Thyroid gland (tissue), 4 donors: ENCODE measurements around the gene CEACAM3. TPM values are rescaled to one million over a fixed set of nuclear protein-coding genes. Genes with fewer than 3 reads are reported as not detected.
"Not testable (repeated sequence)": the region's sequence is repeated elsewhere in the genome, so short reads cannot be mapped to it uniquely, and the experiment has no call there.

Source experiments
- DNase-seq, 2 donors: peaks; one replicate each; pipeline ENCODE4 v3.0.0-alpha.2; 2019
- H3K27ac ChIP-seq, 3 donors: fragments of 200-600 bp; sonication (generic); 1 replicate in 2 of 3; 2 replicates in 1 of 3; pipeline ENCODE4 v1.5.1; 2016 to 2019; ENCODE audit warnings: mild to moderate bottlenecking in 1 of 3, moderate library complexity in 1 of 3
- H3K27me3 ChIP-seq: fragments of 200-600 bp; sonication (generic); one replicate; pipeline ENCODE4 v1.5.1; 2019
- H3K36me3 ChIP-seq, 2 donors: fragments of 200-600 bp; sonication (generic); one replicate each; pipeline ENCODE4 v1.5.1; 2016 to 2019
- H3K4me1 ChIP-seq, 2 donors: fragments of 200-600 bp; sonication (generic); one replicate each; pipeline ENCODE4 v1.5.1; 2017 to 2019
- H3K4me3 ChIP-seq, 3 donors: fragments of 200-600 bp; sonication (generic); replicated peaks in 1 of 3; 1 replicate in 2 of 3; 2 replicates in 1 of 3; pipeline ENCODE4 v1.5.1; 2016; ENCODE audit warnings: mild to moderate bottlenecking in 1 of 3
- H3K9me3 ChIP-seq: fragments of 200-600 bp; sonication (generic); one replicate; pipeline ENCODE4 v1.5.1; 2017
- POLR2A ChIP-seq, 2 donors: fragments of 450-650 bp; IDR thresholded peaks; one replicate each; pipeline ENCODE4 v1.6.1; 2017; ENCODE audit warnings: antibody characterized with exemption in 2 of 2, mild to moderate bottlenecking in 2 of 2, moderate library complexity in 1 of 2
- WGBS, 2 donors: methylation state at CpG; one replicate each; pipeline ENCODE4 v1.1.5; 2017; 5-methylcytosine and 5-hydroxymethylcytosine counted together
- intact Hi-C: fragments of 100-400 bp; cut with DNase I; formaldehyde crosslinking; loops from one replicate; pipeline ENCODE4 v1.15.1; 2023
- total RNA-seq, 4 donors: library from RNA; depleted of rRNA; stranded (reverse); fragments of >200 nt; gene quantifications; one replicate each; pipeline ENCODE4 v1.2.3, GENCODE V29; 2016
- TF ChIP-seq, protein P1 (sequence below), 6 experiments: fragments of 200-600 bp in 3 of 6; fragments of 450-650 bp in 3 of 6; sonication (generic) in 3 of 6; IDR thresholded peaks; one replicate each; pipeline ENCODE4 v1.5.1; 2016 to 2019; ENCODE audit warnings: antibody characterized with exemption in 6 of 6, mild to moderate bottlenecking in 2 of 6, inconsistent platforms in 1 of 6, moderate library complexity in 1 of 6

CEACAM3 gene
- total RNA-seq = not detected

DNA sequence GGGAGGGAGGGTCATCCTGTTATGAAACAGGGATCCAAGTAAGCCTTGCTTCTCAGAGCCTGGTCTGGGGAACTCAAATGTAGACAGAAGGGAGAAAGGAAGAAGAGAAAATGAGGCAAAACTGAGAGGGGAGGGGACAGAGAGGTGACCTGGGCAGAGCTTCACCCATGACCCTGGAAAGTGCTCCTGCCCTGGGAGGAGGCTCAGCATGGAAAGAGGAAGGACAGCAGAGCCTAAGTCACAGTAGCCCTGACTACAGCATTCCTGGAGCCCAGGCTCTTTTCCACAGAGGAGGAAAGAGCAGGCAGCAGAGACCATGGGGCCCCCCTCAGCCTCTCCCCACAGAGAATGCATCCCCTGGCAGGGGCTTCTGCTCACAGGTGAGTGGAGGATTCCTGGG, at the start of gene CEACAM3:
CEACAM3 (plus strand) TSS at position 226 of the 400 bp plus-strand sequence; CDS start at position 317, 91 bp downstream.
- Histone ChIP-seq H3K27me3 (no peaks in the 10 kb centered on the region), H3K27ac (no peak within 1 kb of the TSS), H3K36me3 (no peaks in the 10 kb centered on the region), H3K4me3 (no peak within 1 kb of the TSS), H3K9me3 (no peaks in the 10 kb centered on the region), H3K4me1 (peaks cover 25 to 26% of the 10 kb centered on the region in 2 donors)
- TF ChIP-seq, protein P1, sequence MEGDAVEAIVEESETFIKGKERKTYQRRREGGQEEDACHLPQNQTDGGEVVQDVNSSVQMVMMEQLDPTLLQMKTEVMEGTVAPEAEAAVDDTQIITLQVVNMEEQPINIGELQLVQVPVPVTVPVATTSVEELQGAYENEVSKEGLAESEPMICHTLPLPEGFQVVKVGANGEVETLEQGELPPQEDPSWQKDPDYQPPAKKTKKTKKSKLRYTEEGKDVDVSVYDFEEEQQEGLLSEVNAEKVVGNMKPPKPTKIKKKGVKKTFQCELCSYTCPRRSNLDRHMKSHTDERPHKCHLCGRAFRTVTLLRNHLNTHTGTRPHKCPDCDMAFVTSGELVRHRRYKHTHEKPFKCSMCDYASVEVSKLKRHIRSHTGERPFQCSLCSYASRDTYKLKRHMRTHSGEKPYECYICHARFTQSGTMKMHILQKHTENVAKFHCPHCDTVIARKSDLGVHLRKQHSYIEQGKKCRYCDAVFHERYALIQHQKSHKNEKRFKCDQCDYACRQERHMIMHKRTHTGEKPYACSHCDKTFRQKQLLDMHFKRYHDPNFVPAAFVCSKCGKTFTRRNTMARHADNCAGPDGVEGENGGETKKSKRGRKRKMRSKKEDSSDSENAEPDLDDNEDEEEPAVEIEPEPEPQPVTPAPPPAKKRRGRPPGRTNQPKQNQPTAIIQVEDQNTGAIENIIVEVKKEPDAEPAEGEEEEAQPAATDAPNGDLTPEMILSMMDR (IDR thresholded peaks at IDR 0.05) = no peak
- TF ChIP-seq POLR2A (IDR thresholded peaks at IDR 0.05) = no peak
- no peak for DNase-seq
- intact Hi-C loops = no loop called here

DNA sequence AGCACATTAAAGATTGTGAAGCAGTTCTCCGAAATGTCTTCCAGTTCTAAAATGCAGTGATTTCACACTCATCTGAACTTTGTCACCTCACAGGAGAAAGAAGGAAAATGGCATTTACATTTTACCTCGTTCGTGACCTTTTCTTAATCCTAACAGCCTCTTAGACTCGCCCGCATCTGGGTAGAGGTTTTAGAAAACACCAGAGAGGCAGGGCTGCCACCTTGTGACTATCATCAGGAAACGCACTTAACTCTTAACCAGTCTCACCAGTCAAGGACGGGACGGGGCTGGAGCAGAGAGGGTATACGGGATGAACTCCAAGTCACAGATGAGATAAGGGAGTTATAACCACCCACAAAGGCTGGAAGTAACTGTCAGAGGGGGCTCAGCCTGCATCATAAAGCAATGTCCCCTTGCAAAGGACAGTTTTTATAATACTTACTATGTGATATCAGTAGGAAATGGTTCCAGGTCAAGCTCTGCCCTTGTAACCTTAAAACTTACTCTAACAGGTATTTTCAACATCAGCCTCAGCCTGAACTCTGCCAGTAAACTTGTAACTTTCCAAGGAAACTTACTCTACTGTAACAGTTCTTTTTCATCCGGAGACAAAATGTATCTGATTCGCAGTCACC, 49.7 kb upstream of the CEACAM3 start:
- peak; percentile 46 to 50 for DNase-seq
- H3K4me1 ChIP-seq = no peaks in the 10 kb centered on the region
- no peaks in the 10 kb centered on the region for H3K36me3 ChIP-seq
- TF ChIP-seq, protein P1 (IDR thresholded peaks at IDR 0.05) = peak in 4 of 6 experiments; percentile 40 to 62 (median 54)
- TF ChIP-seq POLR2A (IDR thresholded peaks at IDR 0.05) = no peak
- intact Hi-C loops = no loop called here
- no peak overlapping the region for H3K27ac ChIP-seq
- no peaks in the 10 kb centered on the region for H3K27me3 ChIP-seq
- no peak overlapping the region for H3K4me3 ChIP-seq
- 17 to 18% methylated on average over 11 of the region's 11 CpGs for WGBS, 2 donors
- H3K9me3 ChIP-seq = no peaks in the 10 kb centered on the region

DNA sequence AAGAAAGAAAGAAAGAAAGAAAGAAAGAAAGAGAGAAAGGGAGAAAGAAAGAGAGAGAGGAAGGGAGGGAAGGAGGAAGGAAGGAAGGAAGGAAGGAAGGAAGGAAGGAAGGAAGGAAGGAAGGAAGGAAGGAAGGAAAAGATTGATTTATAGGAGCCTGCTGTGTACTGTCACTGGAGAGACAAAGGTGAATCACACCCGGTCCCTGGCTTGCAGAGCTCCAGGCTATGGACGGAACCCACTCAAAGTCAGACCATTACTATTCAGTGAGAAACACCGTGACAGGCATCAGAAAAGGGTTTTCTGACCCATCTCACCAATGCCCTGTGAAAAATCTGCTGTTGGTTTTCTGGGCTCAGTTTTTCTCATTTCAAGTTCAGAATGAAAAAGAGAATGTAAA, 48.4 kb upstream of the CEACAM3 start:
- Histone ChIP-seq H3K27ac (no peak overlapping the region), H3K9me3 (no peaks in the 10 kb centered on the region), H3K4me1 (no peaks in the 10 kb centered on the region), H3K36me3 (no peaks in the 10 kb centered on the region), H3K27me3 (no peaks in the 10 kb centered on the region), H3K4me3 (no peak overlapping the region)
- DNase-seq = no peak
- WGBS, 2 donors = 66 to 69% methylated on average over 3 of the region's 3 CpGs
- TF ChIP-seq, protein P1 (IDR thresholded peaks at IDR 0.05) = no peak
- TF ChIP-seq POLR2A (IDR thresholded peaks at IDR 0.05) = no peak
- intact Hi-C loops = no loop called here

DNA sequence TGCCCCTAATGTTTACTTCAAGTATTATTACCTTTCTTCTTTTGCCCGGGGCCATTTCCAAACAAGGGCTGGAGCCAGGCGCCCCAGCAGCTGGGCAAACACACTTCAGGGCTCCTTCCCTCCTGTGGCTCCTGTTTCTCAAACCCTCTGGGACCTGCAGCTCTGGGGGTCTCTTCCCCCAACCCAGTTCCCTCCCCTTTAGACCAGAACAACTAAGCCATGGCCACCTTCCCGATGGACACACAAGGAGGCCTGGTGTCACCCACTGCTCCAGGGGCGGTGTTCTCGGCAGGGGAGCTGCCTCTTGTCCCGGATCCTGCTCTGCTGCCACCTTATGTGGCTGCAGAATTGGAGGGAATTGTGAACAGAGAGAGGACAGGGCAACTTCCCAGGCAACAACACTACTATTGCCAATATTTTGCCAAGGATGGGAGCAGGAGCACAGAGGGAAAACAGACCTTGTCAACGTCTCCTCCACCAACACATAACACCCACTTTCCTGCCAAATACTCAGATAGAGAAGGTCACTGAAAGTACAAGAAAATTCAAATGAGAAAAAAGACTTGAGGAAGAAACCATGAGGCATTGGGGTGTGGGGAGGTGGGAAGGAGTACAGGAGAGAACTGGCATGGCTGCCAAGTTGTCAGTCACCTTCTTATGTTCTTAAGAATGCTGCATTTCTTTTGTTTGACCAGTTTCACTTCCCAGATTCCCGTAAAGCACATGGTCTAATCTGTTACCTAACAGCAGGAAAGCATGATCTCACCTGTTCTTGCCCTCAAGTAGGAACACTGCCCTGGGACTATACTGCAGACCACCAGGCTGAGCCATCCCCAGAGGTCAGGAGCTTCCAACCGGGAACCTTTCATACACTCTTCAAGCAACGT, 45.9 kb upstream of the CEACAM3 start:
- H3K4me1 ChIP-seq, H3K36me3 ChIP-seq, H3K9me3 ChIP-seq, H3K27ac ChIP-seq, H3K4me3 ChIP-seq, intact Hi-C loops, DNase-seq, H3K27me3 ChIP-seq: not testable (repeated sequence)
- WGBS, 2 donors = 35 to 51% methylated on average over 6 to 8 of the region's 10 CpGs

DNA sequence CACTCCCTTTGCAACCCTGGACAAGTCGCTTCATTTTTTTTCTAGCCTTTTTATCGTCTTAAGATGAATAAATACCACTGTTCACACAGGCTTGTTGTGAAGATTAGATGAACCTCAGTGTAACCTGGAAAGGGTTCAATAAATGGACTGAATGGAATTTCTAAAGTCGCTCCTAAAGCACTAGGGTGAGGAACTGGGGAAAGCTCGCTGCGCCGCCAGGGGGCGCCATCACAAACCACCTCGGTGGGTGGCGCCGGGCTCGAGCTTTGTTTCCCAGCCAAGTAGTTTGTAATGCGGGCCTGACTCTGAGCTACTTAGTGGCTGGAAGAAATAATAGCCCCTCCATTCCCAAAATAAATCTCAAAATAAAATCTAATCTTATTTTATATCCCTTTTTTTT, 43.2 kb upstream of the CEACAM3 start:
- no peak overlapping the region for H3K4me3 ChIP-seq
- DNase-seq = peak; percentile 54
- no peaks in the 10 kb centered on the region for H3K36me3 ChIP-seq
- 6 to 7% methylated on average over 12 of the region's 12 CpGs for WGBS, 2 donors
- H3K4me1 ChIP-seq = no peaks in the 10 kb centered on the region
- no peaks in the 10 kb centered on the region for H3K27me3 ChIP-seq
- H3K9me3 ChIP-seq = no peaks in the 10 kb centered on the region
- H3K27ac ChIP-seq = no peak overlapping the region
- intact Hi-C loops = no loop called here
- TF ChIP-seq POLR2A (IDR thresholded peaks at IDR 0.05) = no peak
- TF ChIP-seq, protein P1 (IDR thresholded peaks at IDR 0.05) = peak; percentile 42 to 79 (median 63)
